Measurements from ENCODE around the gene TMEM218.
"Not testable (repeated sequence)": the region's sequence is repeated elsewhere in the genome, so short reads cannot be mapped to it uniquely, and the experiment has no call there.

TMEM218 gene

DNA sequence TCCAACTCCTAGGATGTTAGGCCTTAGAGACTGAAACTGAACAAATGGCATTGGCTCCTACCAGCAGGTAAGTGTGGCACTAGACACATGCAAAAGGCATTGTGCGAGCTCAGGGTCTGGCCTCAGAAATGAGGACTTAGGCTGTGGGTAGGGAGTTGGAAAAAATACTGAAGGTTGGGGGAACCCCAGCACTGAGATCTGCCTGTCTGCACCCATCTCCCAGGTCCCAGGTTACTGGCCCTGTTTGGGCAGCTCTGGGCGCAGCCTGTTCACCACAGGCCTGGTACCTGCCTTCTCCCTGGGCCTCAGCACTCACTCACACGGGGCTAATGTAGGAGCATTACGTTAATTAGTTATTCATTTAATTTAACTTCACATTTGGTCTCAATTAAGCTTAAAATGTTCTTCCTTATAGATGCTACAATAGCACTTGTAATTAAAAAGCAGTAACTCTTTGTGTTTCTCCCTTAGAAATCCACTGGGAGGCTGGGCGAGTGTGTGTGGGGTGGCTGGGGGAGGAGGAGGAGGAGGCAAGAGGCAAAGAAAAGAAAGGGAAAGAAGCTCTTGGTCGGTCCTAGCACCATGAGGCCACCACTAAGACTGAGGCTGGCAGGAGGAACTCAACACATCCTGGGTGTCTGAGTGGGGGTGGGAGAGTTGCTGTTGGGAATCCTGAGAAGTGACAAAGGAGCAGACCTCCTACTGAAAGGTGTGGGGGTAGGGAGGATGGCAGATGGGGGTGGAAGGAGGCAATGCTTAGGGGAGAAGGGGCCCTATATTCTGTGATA is 19.4 kb downstream of the TMEM218 start:
- H3K4me3 ChIP-seq (ENCODE audit: low read length): no peak overlapping the region
- no peak for DNase-seq (ENCODE audit: low read depth)
- TF ChIP-seq, protein P1, sequence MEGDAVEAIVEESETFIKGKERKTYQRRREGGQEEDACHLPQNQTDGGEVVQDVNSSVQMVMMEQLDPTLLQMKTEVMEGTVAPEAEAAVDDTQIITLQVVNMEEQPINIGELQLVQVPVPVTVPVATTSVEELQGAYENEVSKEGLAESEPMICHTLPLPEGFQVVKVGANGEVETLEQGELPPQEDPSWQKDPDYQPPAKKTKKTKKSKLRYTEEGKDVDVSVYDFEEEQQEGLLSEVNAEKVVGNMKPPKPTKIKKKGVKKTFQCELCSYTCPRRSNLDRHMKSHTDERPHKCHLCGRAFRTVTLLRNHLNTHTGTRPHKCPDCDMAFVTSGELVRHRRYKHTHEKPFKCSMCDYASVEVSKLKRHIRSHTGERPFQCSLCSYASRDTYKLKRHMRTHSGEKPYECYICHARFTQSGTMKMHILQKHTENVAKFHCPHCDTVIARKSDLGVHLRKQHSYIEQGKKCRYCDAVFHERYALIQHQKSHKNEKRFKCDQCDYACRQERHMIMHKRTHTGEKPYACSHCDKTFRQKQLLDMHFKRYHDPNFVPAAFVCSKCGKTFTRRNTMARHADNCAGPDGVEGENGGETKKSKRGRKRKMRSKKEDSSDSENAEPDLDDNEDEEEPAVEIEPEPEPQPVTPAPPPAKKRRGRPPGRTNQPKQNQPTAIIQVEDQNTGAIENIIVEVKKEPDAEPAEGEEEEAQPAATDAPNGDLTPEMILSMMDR (IDR thresholded peaks at IDR 0.05; ENCODE audit: insufficient read depth, low read depth, low read length, missing control alignments): no peak

DNA sequence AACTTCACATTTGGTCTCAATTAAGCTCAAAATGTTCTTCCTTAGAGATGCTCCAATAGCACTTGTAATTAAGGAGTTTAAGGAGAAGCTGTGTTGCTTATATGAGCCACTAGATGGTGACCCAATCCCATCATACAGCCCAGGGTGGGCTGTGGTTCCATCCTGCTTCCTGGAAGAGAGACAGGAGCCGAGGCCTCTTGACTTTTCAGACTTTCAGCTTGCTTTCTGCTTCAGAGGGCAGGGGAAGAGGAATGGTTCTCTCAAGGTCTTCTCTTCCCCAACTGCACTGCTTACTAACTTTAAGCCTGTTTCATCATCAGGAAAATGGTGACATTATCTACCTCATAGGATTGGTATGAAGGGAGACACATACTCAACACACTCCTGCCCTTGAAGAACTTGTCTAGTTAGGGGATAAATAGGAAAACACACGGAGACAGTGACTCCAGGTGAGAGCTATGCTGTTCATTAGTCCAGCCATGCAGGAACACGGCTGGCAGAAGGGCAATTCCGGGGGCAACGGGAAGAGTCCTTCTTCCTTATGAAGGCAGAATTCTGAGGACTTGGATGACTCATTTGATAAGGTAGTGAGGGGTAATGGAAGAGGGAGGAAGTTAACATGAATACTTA is 20.1 kb downstream of the TMEM218 start:
- TF ChIP-seq, protein P1 (IDR thresholded peaks at IDR 0.05; ENCODE audit: insufficient read depth, low read depth, low read length, missing control alignments): peak; percentile 43
- H3K4me3 ChIP-seq (ENCODE audit: low read length): no peak overlapping the region
- peak; percentile 89 for DNase-seq (ENCODE audit: low read depth)

DNA sequence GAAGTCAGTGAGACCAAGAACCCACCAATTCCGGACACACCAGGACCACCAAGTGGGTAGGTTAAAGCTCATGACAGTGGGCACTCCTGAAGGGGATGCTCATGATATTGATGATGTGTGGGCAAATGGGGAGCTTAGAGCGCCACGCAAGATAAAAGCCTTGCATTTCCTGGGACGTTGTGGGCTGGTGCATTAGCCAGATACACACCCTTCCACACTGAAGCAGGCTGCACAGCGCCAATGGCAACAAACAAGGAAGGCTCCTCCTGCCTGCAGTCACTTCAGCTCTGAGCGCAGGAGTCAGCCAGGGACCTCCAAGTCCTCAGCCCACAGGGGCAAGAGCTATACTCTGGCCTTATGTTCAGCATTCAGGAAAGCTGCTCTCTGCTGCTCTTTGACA is 20.6 kb downstream of the TMEM218 start:
- TF ChIP-seq, protein P1 (IDR thresholded peaks at IDR 0.05; ENCODE audit: insufficient read depth, low read depth, low read length, missing control alignments): no peak
- DNase-seq (ENCODE audit: low read depth): no peak
- H3K4me3 ChIP-seq (ENCODE audit: low read length): no peak overlapping the region

DNA sequence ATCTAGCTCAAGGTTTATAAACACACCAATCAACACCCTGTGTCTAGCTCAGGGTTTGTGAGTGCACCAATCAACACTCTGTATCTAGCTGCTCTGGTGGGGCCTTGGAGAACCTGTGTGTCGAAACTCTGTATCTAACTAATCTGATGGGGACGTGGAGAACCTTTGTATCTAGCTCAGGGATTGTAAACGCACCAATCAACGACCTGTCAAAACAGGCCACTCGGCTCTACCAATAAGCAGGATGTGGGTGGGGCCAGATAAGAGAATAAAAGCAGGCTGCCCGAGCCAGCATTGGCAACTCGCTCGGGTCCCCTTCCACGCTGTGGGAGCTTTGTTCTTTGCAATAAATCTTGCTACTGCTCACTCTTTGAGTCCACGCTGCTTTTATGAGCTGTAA is 21.3 kb downstream of the TMEM218 start:
- H3K4me3 ChIP-seq (ENCODE audit: low read length); DNase-seq (ENCODE audit: low read depth): not testable (repeated sequence)

DNA sequence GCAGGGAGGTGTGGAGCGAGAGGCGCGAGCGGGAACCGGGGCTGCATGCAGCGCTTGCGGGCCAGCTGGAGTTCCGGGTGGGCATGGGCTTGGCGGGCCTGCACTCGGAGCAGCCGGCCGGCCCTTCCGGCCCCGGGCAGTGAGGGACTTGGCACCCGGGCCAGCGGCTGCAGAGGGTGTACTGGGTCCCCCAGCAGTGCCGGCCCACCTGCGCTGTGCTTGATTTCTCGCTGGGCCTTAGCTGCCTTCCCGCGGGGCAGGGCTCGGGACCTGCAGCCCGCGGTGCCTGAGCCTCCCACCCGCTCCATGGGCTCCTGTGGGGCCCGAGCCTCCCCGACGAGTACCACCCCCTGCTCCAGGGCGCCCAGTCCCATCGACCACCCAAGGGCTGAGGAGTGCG is 21.9 kb downstream of the TMEM218 start:
- not testable (repeated sequence) for H3K4me3 ChIP-seq (ENCODE audit: low read length); DNase-seq (ENCODE audit: low read depth)

DNA sequence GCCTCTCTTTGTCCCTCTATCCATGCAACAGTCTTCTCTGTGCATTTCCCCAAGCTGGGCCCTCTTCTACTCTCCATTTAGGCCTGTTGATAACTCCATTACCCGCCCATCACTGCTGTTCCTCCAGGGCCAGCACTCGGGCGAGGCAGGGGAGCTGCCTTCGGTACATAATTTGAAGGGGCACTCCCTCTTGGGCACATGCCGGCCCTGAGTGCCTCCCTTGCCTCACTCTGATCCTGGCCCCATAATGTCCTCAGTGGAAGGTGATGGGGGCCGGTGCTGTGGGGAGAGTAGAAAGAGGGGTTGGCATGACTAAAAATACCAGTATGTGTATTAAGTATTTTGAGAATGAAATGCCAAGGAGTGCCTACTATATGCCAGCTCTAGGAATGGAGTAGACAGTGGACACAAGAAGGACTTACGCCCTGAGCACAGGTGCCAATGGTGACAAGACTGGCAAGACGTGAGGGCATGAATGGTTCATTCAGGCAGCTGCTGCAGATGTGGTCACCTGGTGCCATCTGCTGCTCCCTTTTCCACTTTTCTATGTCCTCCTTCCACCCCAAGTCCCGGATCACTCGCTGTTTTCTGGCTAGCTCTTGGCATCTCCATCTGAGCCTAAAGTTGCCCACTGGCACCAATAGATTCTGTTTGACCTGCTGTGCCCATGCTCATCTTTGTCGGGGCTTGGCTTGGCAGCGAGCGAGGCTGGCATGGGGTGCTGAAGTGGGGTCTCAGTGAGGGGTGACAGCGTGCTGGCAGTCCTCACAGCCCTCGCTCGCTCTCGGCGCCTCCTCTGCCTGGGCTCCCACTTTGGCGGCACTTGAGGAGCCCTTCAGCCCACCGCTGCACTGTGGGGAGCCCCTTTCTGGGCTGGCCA is 22.6 kb downstream of the TMEM218 start:
- TF ChIP-seq, protein P1 (IDR thresholded peaks at IDR 0.05; ENCODE audit: insufficient read depth, low read depth, low read length, missing control alignments): no peak
- DNase-seq (ENCODE audit: low read depth): no peak
- no peak overlapping the region for H3K4me3 ChIP-seq (ENCODE audit: low read length)

DNA sequence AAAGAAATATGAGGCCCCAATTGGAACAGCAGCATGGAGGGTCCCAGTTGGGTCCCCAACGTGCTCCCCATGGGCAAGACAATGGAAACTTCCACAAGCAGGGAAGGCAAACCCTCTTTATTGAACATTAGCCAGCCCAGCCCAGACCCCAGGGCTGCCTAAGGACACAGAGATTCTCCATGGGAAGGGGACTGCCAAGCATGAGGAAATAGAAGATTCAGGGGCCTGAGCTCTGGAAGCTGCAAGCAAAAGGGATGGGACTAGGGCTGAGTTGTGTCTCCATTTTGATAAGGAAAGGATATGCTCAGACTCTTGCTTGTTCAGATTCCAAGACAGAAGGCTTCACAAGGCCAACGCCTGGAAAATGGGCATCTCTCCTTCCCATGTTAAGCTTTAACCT is 23.3 kb downstream of the TMEM218 start:
- no peak for DNase-seq (ENCODE audit: low read depth)
- TF ChIP-seq, protein P1 (IDR thresholded peaks at IDR 0.05; ENCODE audit: insufficient read depth, low read depth, low read length, missing control alignments): no peak
- no peak overlapping the region for H3K4me3 ChIP-seq (ENCODE audit: low read length)

Measured in epithelial cell of esophagus (primary cell).